Right lobe of liver (tissue), 6 donors: ENCODE measurements around the gene CYP3A4. TPM values are rescaled to one million over a fixed set of nuclear protein-coding genes. Genes with fewer than 3 reads are reported as not detected.
"Not testable (repeated sequence)": the region's sequence is repeated elsewhere in the genome, so short reads cannot be mapped to it uniquely, and the experiment has no call there.

Experiments used
- ATAC-seq, 4 donors: fragments of 200-7000 bp; cut with Tn5 transposase; one replicate each; pipeline ENCODE4 v1.9.1; 2020; ENCODE audit warnings: mild to moderate bottlenecking in 4 of 4, moderate library complexity in 4 of 4
- DNase-seq, 3 donors: peaks; one replicate each; pipeline ENCODE4 v3.0.0-alpha.2; 2020
- H3K27ac ChIP-seq, 3 donors: fragments of 200-600 bp; one replicate each; pipeline ENCODE4 v1.8.0; 2022
- H3K27me3 ChIP-seq, 2 donors: fragments of 200-600 bp; one replicate each; pipeline ENCODE4 v1.8.0; 2022
- H3K36me3 ChIP-seq, 4 donors: fragments of 200-600 bp; sonication (generic) in 1 of 4; one replicate each; pipeline versions ENCODE4 v1.5.1 to v1.8.0; 2017 to 2022; ENCODE audit warnings: control low read depth in 1 of 4
- H3K4me1 ChIP-seq, 4 donors: fragments of 200-600 bp; sonication (generic) in 1 of 4; one replicate each; pipeline versions ENCODE4 v1.5.1 to v1.8.0; 2017 to 2022; ENCODE audit warnings: control low read depth in 1 of 4
- H3K4me3 ChIP-seq, 3 donors: fragments of 200-600 bp; one replicate each; pipeline ENCODE4 v1.8.0; 2022
- H3K9me3 ChIP-seq, 4 donors: fragments of 200-600 bp; sonication (generic) in 1 of 4; one replicate each; pipeline versions ENCODE4 v1.5.1 to v1.8.0; 2017 to 2022; ENCODE audit warnings: control low read depth in 1 of 4
- POLR2A ChIP-seq: fragments of 450-650 bp; IDR thresholded peaks from one replicate; pipeline ENCODE4 v1.6.1; 2017; ENCODE audit warnings: antibody characterized with exemption, mild to moderate bottlenecking
- WGBS: methylation state at CpG from one replicate; pipeline ENCODE4 v1.1.6; 2018; ENCODE audit warnings: low coverage, low lambda C conversion rate; ENCODE audit not compliant: insufficient coverage; ENCODE audit errors: missing lambda C conversion rate; 5-methylcytosine and 5-hydroxymethylcytosine counted together
- intact Hi-C, 2 donors: fragments of 100-400 bp; cut with DNase I; formaldehyde crosslinking; loops; one replicate each; pipeline versions ENCODE4 v1.11.2 to v1.14.1; 2022
- total RNA-seq, 6 experiments: library from RNA; depleted of rRNA in 2 of 6; stranded (reverse); fragments of >200 nt in 2 of 6; fragmentation: NEBNext Ultra II Directional in 3 of 6; extraction: Animal tissue kit (Norgen Biotek cat#: 25700) in 3 of 6; gene quantifications; one replicate each; pipeline versions ENCODE4 v1.1.0 to v1.2.4, GENCODE V29; 2016 to 2023
- TF ChIP-seq, protein P1 (sequence below), 4 donors: fragments of 200-600 bp in 3 of 4; fragments of 450-650 bp in 1 of 4; IDR thresholded peaks; one replicate each; pipeline versions ENCODE4 v1.5.1 to v1.8.0; 2016 to 2022; ENCODE audit warnings: antibody characterized with exemption in 4 of 4, mild to moderate bottlenecking in 2 of 4
- donor health status: DM: no; HTN: yes; CAD: no.
- donor health status: DM: no; HTN: no; CAD: no.
- donor health status: DM: no; HTN: no; CAD: no.
- donor health status: DM: no; HTN: yes; CAD: no.
- donor health status: DM: no; HTN: yes; CAD: no.

Gene CYP3A4
- total RNA-seq, 6 experiments from 2014 or later: 443 to 12,747 (median 1,120) TPM

DNA sequence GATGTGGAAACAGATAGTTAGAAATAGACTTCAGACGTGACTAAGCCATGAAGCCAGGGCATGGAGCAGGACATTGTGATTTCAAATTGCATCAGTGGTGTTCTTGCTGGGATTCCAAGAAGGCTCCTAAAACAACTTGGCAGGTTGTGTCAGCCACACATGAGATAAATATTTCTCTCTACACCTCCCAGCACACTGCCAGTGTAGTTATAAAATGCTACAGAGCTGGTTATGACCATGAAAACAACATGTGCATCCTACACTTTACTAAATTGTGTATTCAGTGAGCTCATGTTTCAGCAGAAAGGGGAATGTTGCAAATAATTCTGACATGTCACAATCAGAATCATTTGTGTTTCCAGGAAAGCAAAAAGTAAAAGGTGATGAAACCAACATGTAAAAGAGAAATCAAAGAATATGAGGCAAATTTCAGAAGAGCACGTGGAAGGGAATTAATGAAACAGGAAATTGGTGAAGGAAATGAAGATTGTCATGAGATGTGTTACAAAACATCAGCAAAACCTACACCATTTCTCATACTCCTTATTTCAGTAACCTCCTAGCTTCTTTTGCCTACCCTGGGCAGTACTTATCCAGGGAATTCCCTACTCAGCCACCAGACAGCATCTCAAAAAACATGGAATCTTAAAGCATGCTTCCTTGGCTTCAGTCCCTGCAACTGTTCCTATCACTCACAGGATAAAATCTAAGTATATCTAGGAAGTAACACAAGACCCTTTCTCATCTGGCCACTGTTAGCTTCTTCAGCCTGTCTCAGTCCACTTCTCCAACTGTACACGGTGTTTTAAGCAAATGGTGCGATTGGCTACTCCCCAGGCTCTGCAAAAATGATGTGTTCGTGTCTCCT is 43.2 kb downstream of the CYP3A4 start:
- no peak for TF ChIP-seq POLR2A
- TF ChIP-seq, protein P1, sequence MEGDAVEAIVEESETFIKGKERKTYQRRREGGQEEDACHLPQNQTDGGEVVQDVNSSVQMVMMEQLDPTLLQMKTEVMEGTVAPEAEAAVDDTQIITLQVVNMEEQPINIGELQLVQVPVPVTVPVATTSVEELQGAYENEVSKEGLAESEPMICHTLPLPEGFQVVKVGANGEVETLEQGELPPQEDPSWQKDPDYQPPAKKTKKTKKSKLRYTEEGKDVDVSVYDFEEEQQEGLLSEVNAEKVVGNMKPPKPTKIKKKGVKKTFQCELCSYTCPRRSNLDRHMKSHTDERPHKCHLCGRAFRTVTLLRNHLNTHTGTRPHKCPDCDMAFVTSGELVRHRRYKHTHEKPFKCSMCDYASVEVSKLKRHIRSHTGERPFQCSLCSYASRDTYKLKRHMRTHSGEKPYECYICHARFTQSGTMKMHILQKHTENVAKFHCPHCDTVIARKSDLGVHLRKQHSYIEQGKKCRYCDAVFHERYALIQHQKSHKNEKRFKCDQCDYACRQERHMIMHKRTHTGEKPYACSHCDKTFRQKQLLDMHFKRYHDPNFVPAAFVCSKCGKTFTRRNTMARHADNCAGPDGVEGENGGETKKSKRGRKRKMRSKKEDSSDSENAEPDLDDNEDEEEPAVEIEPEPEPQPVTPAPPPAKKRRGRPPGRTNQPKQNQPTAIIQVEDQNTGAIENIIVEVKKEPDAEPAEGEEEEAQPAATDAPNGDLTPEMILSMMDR (IDR thresholded peaks at IDR 0.05): no peak
- peak; percentile 35 to 73 (median 58) for ATAC-seq
- intact Hi-C loops: no loop called here
- Histone ChIP-seq H3K9me3 (no peaks in the 10 kb centered on the region), H3K4me3 (no peak overlapping the region), H3K4me1 (peaks cover 0 to 40% (median 14%) of the 10 kb centered on the region in 4 donors), H3K27ac (peak overlapping the region; percentile 72 to 94 (median 92)), H3K36me3 (no peaks in the 10 kb centered on the region), H3K27me3 (no peaks in the 10 kb centered on the region)
- WGBS: 37% methylated on average over 3 of the region's 5 CpGs
- no peak for DNase-seq

GRCh38 chr7:99739699-99740572 is 44.0 kb downstream of the CYP3A4 start:
- peaks cover 0 to 43% (median 14%) of the 10 kb centered on the region in 4 donors for H3K4me1 ChIP-seq
- no peaks in the 10 kb centered on the region for H3K9me3 ChIP-seq
- intact Hi-C loops: no loop called here
- TF ChIP-seq, protein P1 (IDR thresholded peaks at IDR 0.05): no peak
- no peak for TF ChIP-seq POLR2A
- DNase-seq (no peak), ATAC-seq (no peak)
- no peaks in the 10 kb centered on the region for H3K27me3 ChIP-seq
- no peak overlapping the region for H3K4me3 ChIP-seq
- WGBS: 100% methylated on average over 1 of the region's 2 CpGs
- H3K27ac ChIP-seq: peak overlapping the region; percentile 72 to 94 (median 92)
- no peaks in the 10 kb centered on the region for H3K36me3 ChIP-seq

GRCh38 chr7:99737726-99738125 is 46.3 kb downstream of the CYP3A4 start:
- Histone ChIP-seq H3K27me3 (no peaks in the 10 kb centered on the region), H3K4me1 (peaks cover 0 to 45% (median 8%) of the 10 kb centered on the region in 4 donors), H3K36me3 (no peaks in the 10 kb centered on the region), H3K4me3 (no peak overlapping the region), H3K9me3 (no peaks in the 10 kb centered on the region), H3K27ac (no peak overlapping the region)
- intact Hi-C loops: no loop called here
- TF ChIP-seq POLR2A: no peak
- TF ChIP-seq, protein P1 (IDR thresholded peaks at IDR 0.05): no peak
- DNase-seq (no peak), ATAC-seq (no peak)
- 90% methylated on average over 1 of the region's 1 CpG for WGBS

GRCh38 chr7:99736667-99737066 is 47.3 kb downstream of the CYP3A4 start:
- 94% methylated on average over 4 of the region's 4 CpGs for WGBS
- H3K36me3 ChIP-seq, H3K4me3 ChIP-seq, H3K27ac ChIP-seq, ATAC-seq, H3K9me3 ChIP-seq, H3K27me3 ChIP-seq, DNase-seq, intact Hi-C loops: not testable (repeated sequence)
- H3K4me1 ChIP-seq: peaks cover 0 to 41% (median 8%) of the 10 kb centered on the region in 4 donors
